SK-N-SH (cell line): ENCODE results near the gene GEMIN7. TPM values are rescaled to one million over a fixed set of nuclear protein-coding genes. Genes with fewer than 3 reads are reported as not detected.
A peak's percentile ranks its signal among the peaks of the same experiment; 100 is the strongest.

Experiments used
- CTCF ChIA-PET: fragments of 300-600, 350-600 bp; formaldehyde crosslinking; extraction: SDS; loops from one replicate; lab custom pipeline; 2021; lab: Yijun Ruan, JAX
- POLR2A ChIA-PET: fragments of 350-600 bp; sonication (Branson Sonifier 250); formaldehyde crosslinking; extraction: SDS; loops from one replicate; lab custom pipeline; 2020; ENCODE audit warnings: antibody characterized with exemption, inconsistent platforms; lab: Yijun Ruan, JAX
- DNase-seq: peaks from one replicate; pipeline ENCODE4 v3.0.0; 2012
- H2AFZ ChIP-seq: fragments of 200-600 bp; sonication (generic); 2 replicates; pipeline ENCODE4 v1.8.1; 2016; ENCODE audit warnings: antibody characterized with exemption, mild to moderate bottlenecking, low read depth
- H3F3A ChIP-seq: fragments of 200-600 bp; sonication (generic); replicated peaks from 2 replicates; pipeline ENCODE3; 2016; ENCODE audit warnings: antibody characterized with exemption, mild to moderate bottlenecking; ENCODE audit not compliant: insufficient read depth
- H3K27ac ChIP-seq, 2 experiments: fragments of 200-500 bp in 1 of 2; fragments of 200-600 bp in 1 of 2; sonication (Bioruptor generic) in 1 of 2; sonication (generic), shearing (Covaris generic) in 1 of 2; 2 replicates each; pipeline versions ENCODE4 v1.5.1 to v1.6.1; 2014 to 2016; ENCODE audit warnings: low read depth in 2 of 2, inconsistent platforms in 1 of 2, low read length in 1 of 2, mild to moderate bottlenecking in 1 of 2, mixed read lengths in 1 of 2
- H3K27me3 ChIP-seq: fragments of 200-600 bp; sonication (generic), shearing (Covaris generic); 2 replicates; pipeline ENCODE4 v1.6.1; 2016; ENCODE audit warnings: mixed run types; ENCODE audit not compliant: insufficient read depth
- H3K36me3 ChIP-seq, 2 experiments: fragments of 200-500 bp in 1 of 2; fragments of 200-600 bp in 1 of 2; sonication (Bioruptor generic) in 1 of 2; sonication (generic) in 1 of 2; replicated peaks in 1 of 2; 2 replicates each; pipeline versions ENCODE3 to v1.5.1; 2014 to 2016; ENCODE audit warnings: low read length in 1 of 2, mild to moderate bottlenecking in 1 of 2; ENCODE audit not compliant: insufficient read depth in 2 of 2, control insufficient read depth in 1 of 2
- H3K4me1 ChIP-seq, 2 experiments: fragments of 200-500 bp in 1 of 2; fragments of 200-600 bp in 1 of 2; sonication (Bioruptor generic) in 1 of 2; sonication (generic), shearing (Covaris generic) in 1 of 2; 2 replicates each; pipeline versions ENCODE4 v1.5.1 to v1.6.1; 2014 to 2016; ENCODE audit warnings: low read depth in 1 of 2, low read length in 1 of 2, mixed run types in 1 of 2; ENCODE audit not compliant: insufficient read depth in 2 of 2, control insufficient read depth in 1 of 2
- H3K4me2 ChIP-seq: fragments of 200-600 bp; sonication (generic), shearing (Covaris generic); 2 replicates; pipeline ENCODE4 v1.6.1; 2017; ENCODE audit warnings: mixed run types
- H3K4me3 ChIP-seq, 2 experiments: fragments of 200-500 bp in 1 of 2; fragments of 200-600 bp in 1 of 2; sonication (Bioruptor generic) in 1 of 2; sonication (generic), shearing (Covaris generic) in 1 of 2; 2 replicates each; pipeline versions ENCODE4 v1.5.1 to v1.8.1; 2014 to 2016; ENCODE audit warnings: low read depth in 2 of 2, inconsistent platforms in 1 of 2, low read length in 1 of 2, mild to moderate bottlenecking in 1 of 2, mixed read lengths in 1 of 2, moderate library complexity in 1 of 2
- H3K79me2 ChIP-seq: fragments of 200-600 bp; sonication (generic); 2 replicates; pipeline ENCODE4 v1.8.1; 2017; ENCODE audit warnings: mild to moderate bottlenecking; ENCODE audit not compliant: insufficient read depth
- H3K9ac ChIP-seq: fragments of 200-600 bp; sonication (generic); 2 replicates; pipeline ENCODE4 v1.6.1; 2017; ENCODE audit warnings: mixed run types
- H3K9me2 ChIP-seq: fragments of 200-600 bp; sonication (generic); 2 replicates; pipeline ENCODE4 v1.6.1; 2017; ENCODE audit warnings: mixed run types
- H3K9me3 ChIP-seq: fragments of 200-600 bp; sonication (generic); 2 replicates; pipeline ENCODE4 v1.6.1; 2017; ENCODE audit warnings: mixed run types, mild to moderate bottlenecking, moderate library complexity
- H4K20me1 ChIP-seq: fragments of 200-600 bp; sonication (generic); 2 replicates; pipeline ENCODE4 v1.6.1; 2017; ENCODE audit warnings: mild to moderate bottlenecking, mixed run types; ENCODE audit not compliant: insufficient read depth
- ELF1 ChIP-seq: IDR thresholded peaks from 2 replicates; pipeline ENCODE4 v1.4.0; 2012
- EP300 ChIP-seq, 2 experiments: IDR thresholded peaks; 2 replicates each; pipeline versions ENCODE4 v1.4.0 to v1.6.1; 2012; ENCODE audit warnings: borderline replicate concordance in 1 of 2, low read depth in 1 of 2, low read length in 1 of 2
- EZH2phosphoT487 ChIP-seq: fragments of 200-600 bp; sonication (generic); IDR thresholded peaks from 2 replicates; pipeline ENCODE4 v1.6.1; 2017; ENCODE audit warnings: low read depth, mixed run types, mild to moderate bottlenecking, antibody characterized with exemption, moderate library complexity, borderline replicate concordance
- FOSL2 ChIP-seq: IDR thresholded peaks from 2 replicates; pipeline ENCODE4 v1.4.0; 2012; ENCODE audit warnings: low read depth, mild to moderate bottlenecking, moderate library complexity, borderline replicate concordance
- NFIC ChIP-seq: IDR thresholded peaks from 2 replicates; pipeline ENCODE4 v1.4.0; 2012; ENCODE audit warnings: borderline replicate concordance
- NRF1 ChIP-seq: IDR thresholded peaks from 2 replicates; pipeline ENCODE4 v1.6.1; 2012; ENCODE audit warnings: low read depth, mild to moderate bottlenecking, low read length
- RAD21 ChIP-seq: IDR thresholded peaks from 2 replicates; pipeline ENCODE4 v1.6.1; 2012; ENCODE audit warnings: mild to moderate bottlenecking, low read length
- RCOR1 ChIP-seq: fragments of 150-350 bp; IDR thresholded peaks from 2 replicates; pipeline ENCODE4 v1.6.1; 2017; ENCODE audit warnings: antibody characterized with exemption, low read length
- RFX5 ChIP-seq: IDR thresholded peaks from 2 replicates; pipeline ENCODE4 v1.6.1; 2012; ENCODE audit warnings: mild to moderate bottlenecking, improper control_type of control experiment, low read length
- SMC3 ChIP-seq: IDR thresholded peaks from 2 replicates; pipeline ENCODE4 v1.6.1; 2012; ENCODE audit warnings: low read depth, low read length, improper control_type of control experiment
- TAF1 ChIP-seq: IDR thresholded peaks from 2 replicates; pipeline ENCODE4 v1.6.1; 2012; ENCODE audit warnings: low read depth, mild to moderate bottlenecking, low read length, moderate library complexity, borderline replicate concordance
- WGBS: methylation state at CpG from one replicate; pipeline ENCODE4 v1.1.6; 2017; ENCODE audit warnings: low lambda C conversion rate; 5-methylcytosine and 5-hydroxymethylcytosine counted together
- polyA plus RNA-seq, 3 experiments: library from polyadenylated mRNA; depleted of rRNA; stranded (reverse); fragments of >200 nt; gene quantifications; 2 replicates each; pipeline ENCODE4 v1.2.3, GENCODE V29; 2012
- TF ChIP-seq, protein P1 (sequence below): fragments of 150-350 bp; IDR thresholded peaks from 2 replicates; pipeline ENCODE4 v1.6.1; 2017; ENCODE audit warnings: antibody characterized with exemption, low read length, low read depth, borderline replicate concordance
- TF ChIP-seq, protein P2 (sequence below): fragments of 200-600 bp; sonication (generic); IDR thresholded peaks from 2 replicates; pipeline ENCODE4 v1.6.1; 2017; ENCODE audit warnings: antibody characterized with exemption, mild to moderate bottlenecking, moderate library complexity
- TF ChIP-seq, protein P3 (sequence below): fragments of 150-350 bp; IDR thresholded peaks from 2 replicates; pipeline ENCODE4 v1.6.1; 2016; ENCODE audit warnings: mild to moderate bottlenecking, low read depth, low read length

GEMIN7 gene
- polyA plus RNA-seq, 1 of the 3 experiments (the other 2 are of a cell fraction) = 28.7 TPM

DNA sequence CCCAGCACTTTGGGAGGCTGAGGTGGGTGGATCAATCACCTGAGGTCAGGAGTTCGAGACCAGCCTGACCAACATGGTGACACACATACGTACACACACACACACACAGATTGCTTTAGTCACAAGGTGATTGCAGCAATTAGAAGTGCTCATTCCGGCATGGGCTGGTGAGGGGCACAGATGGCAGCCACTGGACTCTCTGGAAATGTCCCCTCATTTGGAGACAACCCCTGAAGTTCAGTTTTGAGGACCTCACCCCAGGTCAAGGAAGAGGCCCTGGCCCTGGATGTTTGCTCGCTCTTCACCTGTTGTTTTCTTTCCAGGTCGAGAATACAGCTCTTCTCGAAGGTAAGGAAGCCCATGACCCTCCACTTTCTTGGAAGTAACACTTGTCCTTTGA is 8.8 kb upstream of the GEMIN7 start (continued):
- TF ChIP-seq, protein P1, sequence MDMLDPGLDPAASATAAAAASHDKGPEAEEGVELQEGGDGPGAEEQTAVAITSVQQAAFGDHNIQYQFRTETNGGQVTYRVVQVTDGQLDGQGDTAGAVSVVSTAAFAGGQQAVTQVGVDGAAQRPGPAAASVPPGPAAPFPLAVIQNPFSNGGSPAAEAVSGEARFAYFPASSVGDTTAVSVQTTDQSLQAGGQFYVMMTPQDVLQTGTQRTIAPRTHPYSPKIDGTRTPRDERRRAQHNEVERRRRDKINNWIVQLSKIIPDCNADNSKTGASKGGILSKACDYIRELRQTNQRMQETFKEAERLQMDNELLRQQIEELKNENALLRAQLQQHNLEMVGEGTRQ = no peak
- no peak for TF ChIP-seq RFX5
- TF ChIP-seq FOSL2 = no peak
- no peak for TF ChIP-seq EP300 (IDR thresholded peaks at IDR 0.05; ENCODE audit: borderline replicate concordance in 1 of 2, low read depth in 1 of 2, low read length in 1 of 2)
- TF ChIP-seq TAF1 = no peak

GRCh38 chr19:45070861-45071544 is 8.1 kb upstream of the GEMIN7 start:
- Histone ChIP-seq H3K79me2 (no peaks in the 10 kb centered on the region), H3K36me3 (peaks cover 4 to 39% of the 10 kb centered on the region in 2 experiments), H3K4me1 (no peaks in the 10 kb centered on the region), H3K4me3 (no peak overlapping the region), H3K9me2 (no peaks in the 10 kb centered on the region), H3K27me3 (no peaks in the 10 kb centered on the region), H3K9me3 (no peaks in the 10 kb centered on the region), H2AFZ (no peak overlapping the region), H4K20me1 (no peaks in the 10 kb centered on the region), H3K27ac (no peak overlapping the region), H3K9ac (no peak overlapping the region), H3K4me2 (no peak overlapping the region), H3F3A (peaks cover 4% of the 10 kb centered on the region)
- ChIA-PET CTCF (interaction anchor here (5.5 kb wide), 1 partner anchor 12 kb away, joined by 43 read pairs; no protein-coding TSS in a partner anchor), POLR2A (no interaction called here)
- TF ChIP-seq, protein P2, sequence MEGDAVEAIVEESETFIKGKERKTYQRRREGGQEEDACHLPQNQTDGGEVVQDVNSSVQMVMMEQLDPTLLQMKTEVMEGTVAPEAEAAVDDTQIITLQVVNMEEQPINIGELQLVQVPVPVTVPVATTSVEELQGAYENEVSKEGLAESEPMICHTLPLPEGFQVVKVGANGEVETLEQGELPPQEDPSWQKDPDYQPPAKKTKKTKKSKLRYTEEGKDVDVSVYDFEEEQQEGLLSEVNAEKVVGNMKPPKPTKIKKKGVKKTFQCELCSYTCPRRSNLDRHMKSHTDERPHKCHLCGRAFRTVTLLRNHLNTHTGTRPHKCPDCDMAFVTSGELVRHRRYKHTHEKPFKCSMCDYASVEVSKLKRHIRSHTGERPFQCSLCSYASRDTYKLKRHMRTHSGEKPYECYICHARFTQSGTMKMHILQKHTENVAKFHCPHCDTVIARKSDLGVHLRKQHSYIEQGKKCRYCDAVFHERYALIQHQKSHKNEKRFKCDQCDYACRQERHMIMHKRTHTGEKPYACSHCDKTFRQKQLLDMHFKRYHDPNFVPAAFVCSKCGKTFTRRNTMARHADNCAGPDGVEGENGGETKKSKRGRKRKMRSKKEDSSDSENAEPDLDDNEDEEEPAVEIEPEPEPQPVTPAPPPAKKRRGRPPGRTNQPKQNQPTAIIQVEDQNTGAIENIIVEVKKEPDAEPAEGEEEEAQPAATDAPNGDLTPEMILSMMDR = no peak
- TF ChIP-seq ELF1 (no peak), SMC3 (no peak), NRF1 (no peak), EZH2phosphoT487 (no peak), NFIC (no peak)
- WGBS = 90% methylated on average over 8 of the region's 19 CpGs
- DNase-seq = peak; percentile 31

GRCh38 chr19:45071545-45071938 is 7.5 kb upstream of the GEMIN7 start:
- H3K9me3 ChIP-seq = no peaks in the 10 kb centered on the region
- no peak overlapping the region for H3K9ac ChIP-seq
- H4K20me1 ChIP-seq = no peaks in the 10 kb centered on the region
- WGBS = 88% methylated on average over 16 of the region's 25 CpGs
- H3K79me2 ChIP-seq = no peaks in the 10 kb centered on the region
- POLR2A ChIA-PET = interaction anchor here (1.0 kb wide), 1 partner anchor 107 kb away, joined by 3 read pairs; the partner anchor contains the start of genes BLOC1S3 and TRAPPC6A
- H3F3A ChIP-seq = peaks cover 4% of the 10 kb centered on the region
- no peaks in the 10 kb centered on the region for H3K27me3 ChIP-seq
- no peak for TF ChIP-seq RCOR1
- TF ChIP-seq, protein P3, sequence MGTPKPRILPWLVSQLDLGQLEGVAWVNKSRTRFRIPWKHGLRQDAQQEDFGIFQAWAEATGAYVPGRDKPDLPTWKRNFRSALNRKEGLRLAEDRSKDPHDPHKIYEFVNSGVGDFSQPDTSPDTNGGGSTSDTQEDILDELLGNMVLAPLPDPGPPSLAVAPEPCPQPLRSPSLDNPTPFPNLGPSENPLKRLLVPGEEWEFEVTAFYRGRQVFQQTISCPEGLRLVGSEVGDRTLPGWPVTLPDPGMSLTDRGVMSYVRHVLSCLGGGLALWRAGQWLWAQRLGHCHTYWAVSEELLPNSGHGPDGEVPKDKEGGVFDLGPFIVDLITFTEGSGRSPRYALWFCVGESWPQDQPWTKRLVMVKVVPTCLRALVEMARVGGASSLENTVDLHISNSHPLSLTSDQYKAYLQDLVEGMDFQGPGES = no peak
- TF ChIP-seq FOSL2 = no peak
- no peak for TF ChIP-seq EZH2phosphoT487
- no peak for TF ChIP-seq RAD21
- no peak for TF ChIP-seq NRF1
- no peaks in the 10 kb centered on the region for H3K9me2 ChIP-seq
- no peak overlapping the region for H3K4me3 ChIP-seq
- DNase-seq = peak; percentile 36
- H3K27ac ChIP-seq = no peak overlapping the region
- H3K4me1 ChIP-seq = no peaks in the 10 kb centered on the region
- H3K4me2 ChIP-seq = no peak overlapping the region
- no peak overlapping the region for H2AFZ ChIP-seq
- H3K36me3 ChIP-seq = peaks cover 4 to 39% of the 10 kb centered on the region in 2 experiments
- CTCF ChIA-PET = interaction anchor here (5.5 kb wide), 1 partner anchor 12 kb away, joined by 43 read pairs; no protein-coding TSS in a partner anchor
